ENCODE measurements around the gene KRTAP5-6.

Gene KRTAP5-6

GRCh38 chr11:1695548-1696108 is 1.4 kb upstream of the KRTAP5-6 start:
- no peaks in the 10 kb centered on the region for H3K79me1 ChIP-seq (replicated peaks; ENCODE audit: low read length, poor library complexity, severe bottlenecking)
- H2BK12ac ChIP-seq (ENCODE audit: low read length in 2 of 2): peak overlapping the region in 1 of 2 experiments; percentile 61
- H3K4ac ChIP-seq (ENCODE audit: low read depth in 1 of 2, low read length in 2 of 2): no peak overlapping the region
- DNase-seq: no peak
- no peak overlapping the region for H3K14ac ChIP-seq (ENCODE audit: low read length in 2 of 2)
- H2BK120ac ChIP-seq (ENCODE audit: low read depth, low read length): no peak overlapping the region
- H3K36me3 ChIP-seq (ENCODE audit: control insufficient read depth in 1 of 2, insufficient read depth in 2 of 2, low read depth in 1 of 2, low read length in 2 of 2): no peaks in the 10 kb centered on the region
- no peaks in the 10 kb centered on the region for H3K9me3 ChIP-seq (ENCODE audit: control insufficient read depth, low read length)
- H2BK15ac ChIP-seq (ENCODE audit: low read depth, poor library complexity, severe bottlenecking): no peak overlapping the region
- H2AFZ ChIP-seq (ENCODE audit: low read depth, low read length): no peak overlapping the region
- H3K23ac ChIP-seq (ENCODE audit: low read length in 2 of 2): no peak overlapping the region
- H4K8ac ChIP-seq (ENCODE audit: low read length): no peak overlapping the region
- no peak overlapping the region for H2AK5ac ChIP-seq (ENCODE audit: low read length, severe bottlenecking)
- H3K9ac ChIP-seq (ENCODE audit: low read length): no peak overlapping the region
- H3K27ac ChIP-seq (ENCODE audit: low read length, poor library complexity, severe bottlenecking): no peak overlapping the region
- peaks cover 42 to 77% of the 10 kb centered on the region in 2 experiments for H3K27me3 ChIP-seq (ENCODE audit: control insufficient read depth in 1 of 2, insufficient read depth in 1 of 2, low read length in 2 of 2)
- peaks cover 12% of the 10 kb centered on the region for H3K4me1 ChIP-seq (ENCODE audit: control insufficient read depth, insufficient read depth, low read depth, low read length)
- H3K4me3 ChIP-seq (ENCODE audit: insufficient read depth in 1 of 2, low read depth in 1 of 2, low read length in 2 of 2): no peak overlapping the region
- 92% methylated on average over 3 of the region's 3 CpGs for WGBS
- H3K18ac ChIP-seq (ENCODE audit: low read depth in 1 of 2, low read length in 2 of 2): no peak overlapping the region
- H4K91ac ChIP-seq (ENCODE audit: low read length): peak overlapping the region; percentile 2
- no peak overlapping the region for H2BK5ac ChIP-seq (ENCODE audit: low read depth, low read length, poor library complexity, severe bottlenecking)
- H3K4me2 ChIP-seq (ENCODE audit: low read length, poor library complexity, severe bottlenecking): no peak overlapping the region

- Histone ChIP-seq H2BK5ac (ENCODE audit: low read depth, low read length, poor library complexity, severe bottlenecking) (no peak overlapping the region), H3K18ac (ENCODE audit: low read depth in 1 of 2, low read length in 2 of 2) (peak overlapping the region in 1 of 2 experiments; percentile 42), H3K23ac (ENCODE audit: low read length in 2 of 2) (no peak overlapping the region), H3K9ac (ENCODE audit: low read length) (no peak overlapping the region), H2AK5ac (ENCODE audit: low read length, severe bottlenecking) (no peak overlapping the region), H3K27me3 (ENCODE audit: control insufficient read depth in 1 of 2, insufficient read depth in 1 of 2, low read length in 2 of 2) (peaks cover 24 to 83% of the 10 kb centered on the region in 2 experiments), H4K91ac (ENCODE audit: low read length) (no peak overlapping the region), H3K36me3 (ENCODE audit: control insufficient read depth in 1 of 2, insufficient read depth in 2 of 2, low read depth in 1 of 2, low read length in 2 of 2) (no peaks in the 10 kb centered on the region), H4K8ac (ENCODE audit: low read length) (no peak overlapping the region), H3K4me1 (ENCODE audit: control insufficient read depth, insufficient read depth, low read depth, low read length) (peaks cover 5% of the 10 kb centered on the region), H3K14ac (ENCODE audit: low read length in 2 of 2) (no peak overlapping the region), H3K4me3 (ENCODE audit: insufficient read depth in 1 of 2, low read depth in 1 of 2, low read length in 2 of 2) (no peak overlapping the region), H3K79me1 (replicated peaks; ENCODE audit: low read length, poor library complexity, severe bottlenecking) (no peaks in the 10 kb centered on the region), H2AFZ (ENCODE audit: low read depth, low read length) (no peak overlapping the region), H2BK12ac (ENCODE audit: low read length in 2 of 2) (no peak overlapping the region), H2BK120ac (ENCODE audit: low read depth, low read length) (no peak overlapping the region), H2BK15ac (ENCODE audit: low read depth, poor library complexity, severe bottlenecking) (no peak overlapping the region), H3K4me2 (ENCODE audit: low read length, poor library complexity, severe bottlenecking) (no peak overlapping the region), H3K9me3 (ENCODE audit: control insufficient read depth, low read length) (no peaks in the 10 kb centered on the region), H3K27ac (ENCODE audit: low read length, poor library complexity, severe bottlenecking) (no peak overlapping the region), H3K4ac (ENCODE audit: low read depth in 1 of 2, low read length in 2 of 2) (no peak overlapping the region)
- WGBS: 82% methylated on average over 5 of the region's 5 CpGs
- DNase-seq: no peak
These were observed 2.8 kb downstream of the KRTAP5-6 start for GRCh38 chr11:1699771-1700170.

GRCh38 chr11:1701091-1701807 is 4.3 kb downstream of the KRTAP5-6 start:
- H3K27ac ChIP-seq (ENCODE audit: low read length, poor library complexity, severe bottlenecking): no peak overlapping the region
- no peak overlapping the region for H2AK5ac ChIP-seq (ENCODE audit: low read length, severe bottlenecking)
- no peak overlapping the region for H3K4me3 ChIP-seq (ENCODE audit: insufficient read depth in 1 of 2, low read depth in 1 of 2, low read length in 2 of 2)
- no peak overlapping the region for H3K4ac ChIP-seq (ENCODE audit: low read depth in 1 of 2, low read length in 2 of 2)
- DNase-seq: no peak
- no peak overlapping the region for H3K4me2 ChIP-seq (ENCODE audit: low read length, poor library complexity, severe bottlenecking)
- no peak overlapping the region for H3K14ac ChIP-seq (ENCODE audit: low read length in 2 of 2)
- H3K9me3 ChIP-seq (ENCODE audit: control insufficient read depth, low read length): no peaks in the 10 kb centered on the region
- no peak overlapping the region for H4K8ac ChIP-seq (ENCODE audit: low read length)
- no peak overlapping the region for H3K9ac ChIP-seq (ENCODE audit: low read length)
- H3K18ac ChIP-seq (ENCODE audit: low read depth in 1 of 2, low read length in 2 of 2): no peak overlapping the region
- H2BK5ac ChIP-seq (ENCODE audit: low read depth, low read length, poor library complexity, severe bottlenecking): no peak overlapping the region
- H2BK120ac ChIP-seq (ENCODE audit: low read depth, low read length): no peak overlapping the region
- H2AFZ ChIP-seq (ENCODE audit: low read depth, low read length): no peak overlapping the region
- H2BK15ac ChIP-seq (ENCODE audit: low read depth, poor library complexity, severe bottlenecking): no peak overlapping the region
- H3K36me3 ChIP-seq (ENCODE audit: control insufficient read depth in 1 of 2, insufficient read depth in 2 of 2, low read depth in 1 of 2, low read length in 2 of 2): no peaks in the 10 kb centered on the region
- no peaks in the 10 kb centered on the region for H3K79me1 ChIP-seq (replicated peaks; ENCODE audit: low read length, poor library complexity, severe bottlenecking)
- 66% methylated on average over 8 of the region's 10 CpGs for WGBS
- no peak overlapping the region for H3K23ac ChIP-seq (ENCODE audit: low read length in 2 of 2)
- H3K27me3 ChIP-seq (ENCODE audit: control insufficient read depth in 1 of 2, insufficient read depth in 1 of 2, low read length in 2 of 2): peaks cover 23 to 83% of the 10 kb centered on the region in 2 experiments
- H2BK12ac ChIP-seq (ENCODE audit: low read length in 2 of 2): no peak overlapping the region
- peak overlapping the region; percentile 34 for H4K91ac ChIP-seq (ENCODE audit: low read length)
- peaks cover 10% of the 10 kb centered on the region for H3K4me1 ChIP-seq (ENCODE audit: control insufficient read depth, insufficient read depth, low read depth, low read length)

GRCh38 chr11:1702506-1702905 is 5.5 kb downstream of the KRTAP5-6 start:
- Histone ChIP-seq H3K18ac (ENCODE audit: low read depth in 1 of 2, low read length in 2 of 2) (no peak overlapping the region), H3K4me3 (ENCODE audit: insufficient read depth in 1 of 2, low read depth in 1 of 2, low read length in 2 of 2) (no peak overlapping the region), H2BK15ac (ENCODE audit: low read depth, poor library complexity, severe bottlenecking) (no peak overlapping the region), H3K4me2 (ENCODE audit: low read length, poor library complexity, severe bottlenecking) (no peak overlapping the region), H3K36me3 (ENCODE audit: control insufficient read depth in 1 of 2, insufficient read depth in 2 of 2, low read depth in 1 of 2, low read length in 2 of 2) (no peaks in the 10 kb centered on the region), H3K23ac (ENCODE audit: low read length in 2 of 2) (no peak overlapping the region), H2BK5ac (ENCODE audit: low read depth, low read length, poor library complexity, severe bottlenecking) (no peak overlapping the region), H4K91ac (ENCODE audit: low read length) (no peak overlapping the region), H3K79me1 (replicated peaks; ENCODE audit: low read length, poor library complexity, severe bottlenecking) (no peaks in the 10 kb centered on the region), H3K27ac (ENCODE audit: low read length, poor library complexity, severe bottlenecking) (no peak overlapping the region), H2BK12ac (ENCODE audit: low read length in 2 of 2) (no peak overlapping the region), H3K14ac (ENCODE audit: low read length in 2 of 2) (no peak overlapping the region), H3K4me1 (ENCODE audit: control insufficient read depth, insufficient read depth, low read depth, low read length) (peaks cover 19% of the 10 kb centered on the region), H3K4ac (ENCODE audit: low read depth in 1 of 2, low read length in 2 of 2) (no peak overlapping the region), H3K9me3 (ENCODE audit: control insufficient read depth, low read length) (no peaks in the 10 kb centered on the region), H3K9ac (ENCODE audit: low read length) (no peak overlapping the region), H2AFZ (ENCODE audit: low read depth, low read length) (no peak overlapping the region), H2BK120ac (ENCODE audit: low read depth, low read length) (no peak overlapping the region), H4K8ac (ENCODE audit: low read length) (no peak overlapping the region), H2AK5ac (ENCODE audit: low read length, severe bottlenecking) (no peak overlapping the region), H3K27me3 (ENCODE audit: control insufficient read depth in 1 of 2, insufficient read depth in 1 of 2, low read length in 2 of 2) (peaks cover 22 to 83% of the 10 kb centered on the region in 2 experiments)
- DNase-seq: no peak
- WGBS: 87% methylated on average over 7 of the region's 10 CpGs
